ENCODE measurements around the gene CD52.
A peak's percentile ranks its signal among the peaks of the same experiment; 100 is the strongest.

DNA sequence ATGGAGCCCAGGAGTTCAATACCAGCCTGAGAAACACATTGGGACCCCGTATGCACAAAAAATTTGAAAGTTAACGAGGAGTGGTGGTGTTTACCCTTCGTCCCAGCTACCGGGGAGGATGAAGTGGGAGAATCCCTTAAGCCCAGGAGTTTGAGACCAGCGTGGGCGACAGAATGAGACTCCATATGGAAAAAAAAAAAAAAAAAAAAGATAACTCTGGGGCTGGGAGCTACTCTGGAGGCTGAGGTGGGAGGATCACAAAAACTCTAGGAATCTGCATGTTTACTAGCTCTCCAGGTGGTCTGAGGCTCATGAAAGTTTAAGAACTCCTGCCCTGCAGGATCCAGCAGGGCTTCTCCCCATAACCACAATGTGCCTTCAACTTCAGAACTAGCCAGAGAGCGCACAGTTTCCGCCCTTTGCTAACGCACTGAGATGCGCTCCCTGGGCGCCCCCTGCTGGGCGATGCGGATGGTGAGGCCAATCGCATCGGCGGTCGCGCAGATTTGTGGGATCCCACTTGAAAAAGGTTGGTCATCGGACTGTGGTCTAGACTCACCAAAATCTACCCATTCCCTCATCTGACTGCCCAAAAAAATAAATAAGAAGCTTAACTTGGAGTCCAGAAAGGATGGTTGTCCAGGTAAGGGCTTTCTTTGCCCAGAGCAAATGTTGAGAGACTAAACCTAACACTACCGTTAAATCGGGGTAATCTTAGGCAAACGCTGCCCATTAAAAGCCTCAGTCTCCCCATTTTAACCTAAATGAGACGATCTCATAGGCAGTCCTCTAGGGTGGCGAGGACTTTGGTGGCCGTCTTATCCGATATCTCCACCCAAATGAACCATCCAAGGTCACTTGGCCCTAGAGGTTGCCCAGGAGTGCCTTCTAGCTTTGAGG, 46.0 kb downstream of the CD52 start:
- TF ChIP-seq, protein P1, sequence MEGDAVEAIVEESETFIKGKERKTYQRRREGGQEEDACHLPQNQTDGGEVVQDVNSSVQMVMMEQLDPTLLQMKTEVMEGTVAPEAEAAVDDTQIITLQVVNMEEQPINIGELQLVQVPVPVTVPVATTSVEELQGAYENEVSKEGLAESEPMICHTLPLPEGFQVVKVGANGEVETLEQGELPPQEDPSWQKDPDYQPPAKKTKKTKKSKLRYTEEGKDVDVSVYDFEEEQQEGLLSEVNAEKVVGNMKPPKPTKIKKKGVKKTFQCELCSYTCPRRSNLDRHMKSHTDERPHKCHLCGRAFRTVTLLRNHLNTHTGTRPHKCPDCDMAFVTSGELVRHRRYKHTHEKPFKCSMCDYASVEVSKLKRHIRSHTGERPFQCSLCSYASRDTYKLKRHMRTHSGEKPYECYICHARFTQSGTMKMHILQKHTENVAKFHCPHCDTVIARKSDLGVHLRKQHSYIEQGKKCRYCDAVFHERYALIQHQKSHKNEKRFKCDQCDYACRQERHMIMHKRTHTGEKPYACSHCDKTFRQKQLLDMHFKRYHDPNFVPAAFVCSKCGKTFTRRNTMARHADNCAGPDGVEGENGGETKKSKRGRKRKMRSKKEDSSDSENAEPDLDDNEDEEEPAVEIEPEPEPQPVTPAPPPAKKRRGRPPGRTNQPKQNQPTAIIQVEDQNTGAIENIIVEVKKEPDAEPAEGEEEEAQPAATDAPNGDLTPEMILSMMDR (IDR thresholded peaks at IDR 0.05; ENCODE audit: low read length): peak; percentile 96
- TF ChIP-seq EZH2 (IDR thresholded peaks at IDR 0.05; ENCODE audit: borderline replicate concordance, low read length): no peak
